NCI-H2107 treated with DMSO at 0.1 percent for 48 hours (cell line): ENCODE measurements around the gene ASCC3.
A peak's percentile ranks its signal among the peaks of the same experiment; 100 is the strongest.

ENCODE experiments used
- DNase-seq: peaks from one replicate; lab custom pipeline; 2025; ENCODE audit not compliant: unreplicated experiment; lab: John Stamatoyannopoulos, UW

ASCC3 gene

DNA sequence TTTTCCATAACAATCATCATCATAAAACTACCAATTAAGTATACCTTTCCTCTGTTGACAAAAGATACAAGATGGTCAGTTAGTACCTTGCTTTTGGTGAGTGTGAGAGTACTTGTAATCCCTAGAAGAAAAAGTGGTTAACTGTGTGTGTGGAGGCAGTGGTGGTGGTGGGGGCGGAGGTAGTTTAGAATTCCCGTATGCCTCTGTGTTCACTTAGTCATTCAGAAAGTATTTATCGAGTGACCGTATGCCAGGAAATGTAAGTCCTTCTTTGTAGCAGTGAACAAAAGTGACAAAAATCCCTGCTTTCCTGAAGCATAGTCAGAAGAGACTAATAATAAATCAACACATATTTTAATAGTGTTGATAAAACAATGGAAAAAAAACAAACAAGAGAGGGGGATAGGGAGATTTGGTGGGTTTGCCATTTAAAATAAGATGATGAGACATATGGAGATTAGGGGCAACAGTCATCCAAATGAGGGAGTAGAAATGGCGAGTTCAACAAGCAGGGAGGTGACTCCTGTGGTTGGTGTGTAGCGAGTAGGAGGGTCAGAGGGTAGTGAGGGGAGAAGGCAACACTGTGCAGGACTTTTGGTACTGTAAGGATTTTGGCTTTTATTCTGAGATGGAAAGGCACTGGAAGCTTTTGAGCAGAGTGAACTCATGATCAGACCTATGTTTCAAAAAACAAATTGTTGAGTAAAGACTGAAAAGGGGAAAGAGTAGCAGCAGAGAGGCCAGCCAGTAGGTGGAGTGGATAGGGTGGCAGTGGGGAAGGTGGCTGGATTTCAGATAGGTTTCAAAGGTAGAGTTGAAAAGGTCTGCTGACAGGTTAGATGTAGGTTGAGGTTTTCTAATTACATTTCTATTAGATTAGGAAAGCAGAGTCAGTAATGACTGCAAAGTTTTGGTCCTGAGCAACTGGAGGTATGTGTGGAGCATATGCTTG, 376.1 kb downstream of the ASCC3 start:
- no peak for DNase-seq

DNA sequence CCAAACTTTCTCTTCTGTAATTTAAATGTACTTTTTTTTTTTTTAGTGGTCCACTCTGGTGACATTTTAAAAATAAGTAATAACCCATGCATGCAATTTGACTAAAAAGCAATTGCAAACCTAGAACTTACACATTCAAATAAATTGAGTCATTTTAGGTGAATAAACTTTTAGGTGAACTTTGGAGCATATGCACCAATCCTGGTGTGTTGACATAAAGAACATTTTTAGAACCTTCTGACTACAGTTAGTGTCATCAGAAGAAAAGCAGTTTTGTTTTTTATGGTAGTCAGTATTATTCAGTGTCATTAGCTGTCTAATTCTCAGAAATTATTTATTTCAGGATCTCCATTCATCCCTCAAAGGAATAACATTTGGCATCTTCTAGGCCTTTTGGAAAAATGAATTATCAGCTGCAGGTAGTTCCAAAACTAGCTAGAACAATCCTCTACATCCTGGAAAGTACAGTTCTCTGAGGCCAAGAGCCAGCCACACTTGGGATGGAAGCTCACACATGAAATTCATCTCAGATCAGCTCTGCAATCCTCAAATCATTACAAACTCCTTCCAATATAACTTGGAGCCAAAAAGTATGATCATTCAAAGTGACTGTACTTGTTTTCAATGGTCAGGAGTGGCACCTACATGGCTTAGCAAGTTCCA, 378.0 kb downstream of the ASCC3 start:
- no peak for DNase-seq

DNA sequence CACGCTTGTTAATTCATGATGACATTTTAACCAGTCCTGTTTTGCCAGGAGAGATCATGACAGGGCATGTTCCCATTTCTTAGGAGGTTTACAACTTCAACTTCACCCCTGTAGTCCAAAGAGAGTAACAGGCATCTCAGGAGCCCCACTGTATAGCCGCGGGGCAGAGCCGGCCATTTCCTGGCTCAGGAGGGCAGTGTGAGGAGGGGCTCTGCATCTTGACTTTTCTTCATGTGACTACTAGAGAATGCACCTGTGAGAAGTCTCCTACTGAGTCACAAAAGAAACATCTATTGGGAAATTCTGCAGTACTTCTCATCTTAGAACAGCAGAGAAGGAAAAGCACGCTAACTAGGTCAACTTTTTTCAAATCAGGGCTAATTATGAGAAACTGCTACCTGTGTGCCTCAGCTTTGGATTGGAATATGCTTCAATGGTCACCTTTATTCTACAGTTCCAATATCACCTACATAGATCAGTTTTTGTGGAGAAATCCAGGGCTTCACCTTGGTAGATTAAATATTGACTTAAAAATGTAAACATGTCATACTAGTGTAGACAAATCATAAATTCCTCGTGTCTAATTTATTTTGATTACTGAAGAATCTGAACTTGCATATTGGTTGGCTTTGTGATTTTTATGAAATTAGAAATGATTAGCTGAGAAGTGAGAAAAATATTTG, 387.8 kb downstream of the ASCC3 start:
- no peak for DNase-seq

DNA sequence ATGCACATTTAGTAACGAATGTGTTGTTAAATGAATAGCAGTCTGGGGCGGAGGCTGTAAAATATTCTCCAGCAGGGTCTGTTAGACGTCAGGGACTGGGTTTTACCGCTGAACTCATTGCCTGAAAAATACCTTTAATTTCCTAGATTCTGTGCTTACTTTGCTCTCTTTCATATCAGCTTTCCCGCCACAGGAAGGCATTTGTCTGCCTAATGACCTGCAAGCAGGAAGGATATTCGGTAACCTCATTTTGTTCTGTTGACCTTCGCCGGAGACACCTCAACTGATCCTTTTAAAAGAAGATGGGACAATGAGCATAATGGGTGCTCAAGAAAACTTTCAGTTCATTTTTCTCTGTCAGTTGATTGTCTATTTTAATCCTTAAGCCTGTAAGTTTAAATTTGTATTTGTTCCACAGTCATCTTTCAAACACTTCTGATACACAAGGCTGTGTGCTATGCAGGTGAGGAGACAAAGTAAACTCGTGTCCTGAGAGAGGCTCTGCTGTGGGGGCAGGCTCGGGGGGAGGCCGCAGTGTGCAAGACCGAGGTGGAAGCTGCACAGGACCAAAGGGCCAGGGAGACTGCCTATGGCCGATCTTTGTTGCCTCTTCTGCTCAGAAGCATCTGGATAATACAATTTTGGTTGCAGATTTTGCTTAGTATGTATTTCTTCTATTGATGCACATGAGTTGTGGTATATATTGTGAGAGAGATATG, 389.0 kb downstream of the ASCC3 start:
- DNase-seq, result no peak

DNA sequence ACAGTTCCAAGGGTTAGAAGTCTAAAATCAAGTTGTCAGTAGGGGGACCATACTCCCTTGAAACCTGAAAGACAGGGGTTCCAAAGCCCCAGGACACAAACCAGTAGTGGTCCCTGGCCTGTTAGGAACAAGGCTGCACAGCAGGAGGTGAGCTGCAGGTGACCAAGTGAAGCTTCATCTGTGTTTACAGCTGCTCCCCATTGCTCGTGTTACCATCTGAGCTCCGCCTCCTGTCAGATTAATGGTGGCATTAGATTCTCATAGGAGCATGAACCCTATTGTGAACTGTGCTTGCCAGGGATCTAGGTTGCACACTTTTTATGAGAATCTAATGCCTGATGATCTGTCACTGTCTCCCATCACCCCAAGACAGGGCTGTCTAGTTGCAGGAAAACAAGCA, 391.1 kb downstream of the ASCC3 start:
- no peak for DNase-seq

DNA sequence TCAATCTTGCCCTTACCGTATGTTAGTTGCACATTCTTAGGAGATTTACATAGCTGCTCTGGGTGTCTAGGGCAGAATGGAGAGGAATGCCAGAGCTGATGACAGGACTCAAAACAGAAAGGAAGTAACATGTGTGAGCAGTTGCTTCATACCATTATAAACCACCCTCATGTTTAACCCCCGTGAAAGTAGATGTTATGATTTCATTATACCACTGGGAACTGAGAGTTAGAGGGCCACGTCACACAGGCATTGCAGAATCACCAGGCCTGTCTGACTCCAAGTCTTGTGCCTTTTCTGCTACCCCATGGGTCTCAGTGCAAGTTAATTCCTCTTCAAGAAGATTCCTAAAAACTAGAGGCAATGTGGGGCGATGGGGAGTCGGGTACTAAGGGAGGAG, 392.9 kb downstream of the ASCC3 start:
- DNase-seq, result no peak

DNA sequence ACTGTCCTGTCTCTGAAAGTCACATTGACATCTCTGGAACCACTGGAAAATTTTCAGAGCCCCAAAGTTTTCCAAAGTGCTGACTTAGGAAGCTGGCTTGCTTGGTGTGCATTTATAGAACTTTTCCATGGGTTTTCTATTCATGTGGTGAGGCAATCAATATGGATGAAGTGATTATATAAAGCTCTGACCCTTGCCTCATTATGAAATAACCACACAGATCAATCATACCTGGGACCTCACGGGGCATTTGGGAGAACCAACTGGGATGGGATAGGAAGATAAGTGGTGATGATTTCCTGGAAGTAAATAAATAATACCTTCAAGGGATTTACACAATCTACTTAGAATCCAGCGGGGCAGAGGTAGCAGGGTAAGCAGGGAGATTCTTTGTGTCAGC, 393.5 kb downstream of the ASCC3 start:
- DNase-seq, result no peak

DNA sequence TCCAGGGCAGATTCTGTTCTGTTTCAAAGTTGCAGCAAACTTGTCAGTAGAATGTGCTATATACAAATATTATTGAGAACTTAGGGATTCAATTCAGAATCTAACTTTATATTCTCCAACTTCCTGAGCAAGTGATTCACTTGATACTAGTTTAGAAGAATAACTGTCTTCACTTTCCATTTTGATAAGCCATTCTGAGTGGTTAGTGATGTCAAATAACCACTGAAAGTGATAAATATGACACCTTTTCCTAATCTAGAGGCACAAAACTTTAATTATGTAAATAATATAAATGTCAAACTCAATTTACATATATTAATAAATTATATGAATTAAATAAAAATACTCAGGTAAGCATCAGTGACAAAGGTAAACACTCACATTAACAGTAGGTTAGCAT, 395.9 kb downstream of the ASCC3 start:
- DNase-seq, result no peak

DNA sequence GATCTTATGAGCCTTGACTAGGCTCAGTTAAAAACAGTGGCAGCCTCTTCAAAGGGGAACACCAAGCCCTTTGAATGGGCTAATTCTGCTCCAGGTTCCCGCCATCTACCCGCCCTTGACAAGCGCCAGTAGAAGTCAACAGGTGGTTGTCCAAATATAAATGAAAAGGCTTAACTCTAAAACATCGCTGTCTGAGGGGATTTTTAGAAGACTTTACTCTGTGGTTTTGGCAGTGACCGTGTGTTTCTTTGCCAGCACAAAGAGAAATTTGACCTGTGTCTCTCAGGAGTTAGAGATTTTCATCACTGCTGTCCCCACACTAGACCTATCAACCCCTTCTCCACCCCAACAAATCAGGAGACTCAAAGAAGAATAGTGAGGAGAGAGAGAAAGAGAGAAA, 396.7 kb downstream of the ASCC3 start:
- peak; percentile 30 for DNase-seq

DNA sequence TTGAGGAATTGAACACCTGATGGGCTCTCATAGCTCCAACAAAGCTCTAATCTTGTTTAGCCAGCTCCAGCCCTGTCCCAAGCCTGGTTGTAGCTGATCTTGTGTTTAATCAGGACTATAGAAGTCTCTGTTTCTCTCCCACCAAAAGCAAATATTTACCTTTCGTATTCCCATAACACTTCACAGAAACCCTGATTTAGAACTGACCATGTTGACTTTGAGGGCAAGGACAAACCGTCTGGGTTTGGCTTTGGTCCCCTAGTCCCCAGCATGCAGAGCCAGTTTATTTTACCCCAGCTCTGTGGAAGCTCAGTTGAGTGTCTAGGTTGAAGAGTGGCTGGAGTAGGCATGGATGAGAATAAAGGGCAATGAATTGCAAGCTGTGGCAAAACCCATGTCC, 398.4 kb downstream of the ASCC3 start:
- DNase-seq, result no peak

DNA sequence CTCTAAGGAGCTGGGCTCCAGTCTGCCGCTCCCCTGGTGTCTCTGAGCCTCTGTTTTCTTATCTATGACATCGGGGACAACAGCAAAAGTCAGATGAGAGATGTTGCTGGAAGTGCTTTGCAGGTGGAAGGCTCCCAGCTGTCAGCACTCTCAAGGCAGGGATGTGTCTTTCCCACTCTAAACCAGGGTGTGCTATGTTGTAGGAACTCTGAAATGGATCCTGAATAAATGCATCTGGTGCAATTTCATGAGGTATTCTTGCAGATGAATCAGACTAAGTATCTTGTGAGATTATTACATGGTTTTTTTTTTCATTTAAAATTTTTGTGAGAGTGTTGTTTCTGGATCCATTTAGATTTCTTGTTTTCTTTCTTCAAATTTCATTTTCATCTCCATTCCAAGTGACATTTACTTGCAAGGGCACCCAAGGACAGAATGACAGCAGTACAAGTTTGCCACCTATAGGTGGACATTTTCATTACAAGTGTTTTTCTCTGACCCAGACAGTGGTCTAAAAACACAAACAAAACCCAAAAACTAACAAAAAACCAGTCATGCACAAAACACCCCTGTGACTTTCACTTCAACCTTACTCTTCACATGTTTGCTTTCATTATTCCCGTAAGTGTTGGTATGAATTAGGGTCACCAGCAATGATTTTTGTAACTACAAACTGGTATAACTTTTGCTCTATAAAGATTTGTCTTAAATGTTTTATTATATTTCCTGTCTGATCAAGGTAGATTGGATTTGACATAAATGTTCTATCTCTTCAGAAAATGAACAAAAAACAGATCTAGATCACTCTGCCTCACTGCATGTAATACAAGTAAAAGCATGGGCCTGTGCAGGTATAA, 401.7 kb downstream of the ASCC3 start:
- DNase-seq, result peak; percentile 33

DNA sequence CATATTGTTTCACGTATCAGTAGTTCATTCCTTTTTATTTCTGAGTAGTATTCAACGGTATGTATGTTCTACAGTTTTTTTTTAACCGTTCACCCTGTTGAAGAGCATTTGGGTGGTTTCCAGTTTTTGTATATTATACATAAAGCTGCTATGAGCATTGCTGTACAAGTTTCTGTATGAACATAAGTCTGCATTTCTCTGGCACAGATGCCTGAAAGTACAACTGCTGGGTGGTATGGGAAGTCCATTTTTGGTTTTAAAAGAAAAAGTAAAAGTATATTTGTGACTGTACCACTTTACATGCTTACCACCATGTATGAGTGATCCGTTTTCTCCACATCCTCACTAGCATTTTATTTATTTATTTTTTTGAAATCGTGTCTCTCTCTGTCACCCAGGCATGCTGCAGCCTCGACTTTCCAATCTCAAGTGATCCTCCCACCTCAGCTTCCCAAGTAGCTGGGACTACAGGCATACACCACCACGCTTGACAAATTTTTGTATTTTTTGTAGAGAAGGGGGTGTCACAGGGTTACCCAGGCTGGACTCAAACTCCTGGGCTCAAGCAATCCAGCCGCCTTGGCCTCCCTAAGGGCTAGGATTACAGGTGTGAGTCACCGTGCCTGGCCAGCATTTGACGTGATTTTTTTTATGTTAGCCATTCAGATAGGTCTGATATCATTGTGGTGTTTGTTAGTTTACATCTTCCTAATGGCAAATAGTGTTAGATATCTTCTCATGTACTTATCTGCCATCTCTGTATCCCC, 405.4 kb downstream of the ASCC3 start:
- DNase-seq, result no peak

DNA sequence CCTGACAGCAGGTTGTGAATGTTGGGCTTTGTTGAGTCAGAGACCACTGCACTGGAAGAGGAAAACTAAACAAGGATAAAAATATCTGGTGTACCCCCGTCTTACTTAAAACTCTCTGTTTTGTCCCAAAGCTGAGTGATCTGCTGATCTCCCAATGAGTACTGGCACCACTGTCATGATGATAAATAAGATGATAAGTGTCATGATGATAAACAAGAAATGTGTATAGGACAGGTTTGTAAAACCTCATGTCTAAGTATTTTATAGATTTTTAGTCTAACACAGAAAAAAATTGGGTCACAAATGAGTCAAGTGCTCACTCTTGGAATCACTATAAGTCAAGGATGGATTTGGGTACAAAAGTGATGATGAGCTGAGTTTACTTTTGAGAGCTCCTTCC, 407.9 kb downstream of the ASCC3 start:
- DNase-seq, result no peak

DNA sequence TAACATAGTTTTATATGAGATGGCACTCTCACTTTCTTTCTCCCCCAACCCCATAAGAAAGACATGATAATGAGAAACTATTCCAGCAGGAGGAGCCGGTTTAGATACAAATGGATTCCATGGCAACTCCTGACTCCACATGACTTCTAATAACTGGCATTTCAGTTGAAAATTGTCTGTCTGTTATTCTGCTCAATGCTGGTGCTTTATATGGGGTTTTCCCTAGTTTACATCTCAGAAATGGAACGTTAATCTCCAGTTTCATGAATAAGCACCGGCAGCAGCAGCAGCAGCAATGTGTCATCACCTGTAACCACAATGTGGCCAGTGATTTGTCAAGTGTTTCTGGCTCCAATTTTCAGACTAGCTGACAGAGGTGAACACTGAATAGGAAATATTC, 408.5 kb downstream of the ASCC3 start:
- DNase-seq, result peak; percentile 59

DNA sequence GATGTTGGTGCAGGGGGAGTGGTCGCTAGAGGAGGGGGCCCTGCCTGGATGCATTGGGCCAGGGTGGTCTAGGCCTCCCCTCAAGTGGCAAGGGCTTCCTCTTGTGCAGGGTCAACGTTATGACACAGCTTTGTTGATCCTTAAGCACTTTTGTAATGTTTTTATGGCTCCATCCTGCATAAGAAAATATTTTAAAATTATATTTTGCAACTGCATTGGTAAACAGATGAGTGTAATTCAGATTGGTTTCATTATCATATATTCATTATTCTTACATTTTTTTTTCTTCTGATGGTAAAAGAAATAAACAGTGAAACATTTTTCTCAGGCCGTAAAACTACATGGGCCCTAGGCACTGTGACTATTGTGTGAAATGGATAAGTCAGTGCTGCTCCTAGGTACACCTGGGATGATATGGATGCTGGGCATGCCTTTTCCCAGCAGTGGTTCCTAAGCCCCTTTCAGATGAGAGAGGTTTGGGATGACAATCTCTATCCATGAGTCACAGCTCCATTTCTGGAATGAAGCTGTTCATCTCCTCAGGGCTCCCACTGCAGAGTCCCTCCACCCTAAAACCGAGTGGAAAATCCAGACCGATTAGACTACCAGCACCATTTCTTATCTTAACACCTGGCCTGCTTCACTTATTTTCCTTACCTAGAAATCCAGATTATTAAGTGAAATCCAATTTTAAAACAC, 410.6 kb downstream of the ASCC3 start:
- DNase-seq, result no peak

DNA sequence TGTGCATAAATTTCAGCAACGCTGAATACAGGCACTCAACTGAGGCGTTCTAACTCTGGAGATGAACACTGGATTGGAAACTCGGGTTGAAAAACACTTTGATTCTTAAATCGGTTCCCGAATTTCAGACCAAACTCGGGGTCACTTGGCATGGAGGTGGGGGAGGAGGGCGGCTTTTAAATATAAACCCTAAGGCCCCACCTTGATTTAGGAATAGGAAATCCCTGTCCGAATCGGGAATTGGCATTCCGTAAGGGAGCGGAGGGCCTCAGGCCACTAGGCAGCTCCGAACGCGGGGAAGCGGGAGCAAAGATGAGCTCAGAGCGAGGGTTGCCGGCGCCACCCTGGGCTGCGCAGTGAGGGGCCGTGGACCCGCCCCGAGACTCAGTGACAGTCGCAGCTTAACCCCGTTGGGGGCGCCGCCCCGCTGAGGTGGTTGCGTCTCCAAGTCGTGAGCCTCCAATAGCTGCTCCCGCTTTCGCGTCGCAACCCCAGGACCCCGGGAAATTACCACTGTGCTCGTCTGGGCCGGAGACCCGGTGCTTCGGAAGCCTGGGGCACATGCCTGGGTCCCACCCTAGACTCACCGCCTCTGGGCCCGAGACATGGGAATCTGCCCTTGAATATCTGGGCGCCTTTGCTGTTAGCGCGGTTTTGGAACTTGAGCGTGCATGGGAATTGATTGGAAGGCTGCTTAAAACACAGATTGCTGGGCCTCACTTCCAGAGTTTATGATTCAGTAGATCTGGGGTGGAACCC, 411.8 kb downstream of the ASCC3 start:
- DNase-seq, result no peak

DNA sequence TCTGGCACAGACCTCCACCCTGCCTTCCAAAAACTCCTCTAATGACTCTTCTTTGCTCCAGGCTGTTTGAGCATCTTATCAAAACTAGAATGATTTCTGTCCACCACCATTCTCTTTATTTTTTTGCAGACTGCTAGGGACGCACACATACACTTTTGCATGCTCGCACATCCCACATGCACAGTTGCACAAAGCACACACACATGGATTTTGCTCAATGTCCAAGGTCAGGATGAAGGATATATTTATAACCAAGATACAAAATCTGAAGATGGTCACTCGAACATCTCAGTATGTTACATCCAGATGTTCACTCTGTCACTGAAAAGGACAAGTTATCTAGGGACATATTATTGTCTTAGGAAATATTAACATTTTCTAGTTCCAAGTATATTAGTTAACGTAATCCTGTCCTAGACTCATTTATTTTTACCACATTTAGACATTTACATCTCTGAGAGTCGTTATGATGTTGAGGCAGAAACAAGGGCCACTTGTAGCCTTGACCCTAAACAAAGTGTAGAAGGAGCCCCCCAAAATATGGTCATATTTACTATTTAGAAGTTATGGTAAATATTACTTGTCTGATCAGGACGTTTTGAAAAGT, 413.0 kb downstream of the ASCC3 start:
- DNase-seq, result no peak
